Panc1 (cell line): ENCODE results near the gene DIS3L2. TPM values are rescaled to one million over a fixed set of nuclear protein-coding genes. Genes with fewer than 3 reads are reported as not detected.

Experiments
- ATAC-seq: fragments of 200-7000 bp; cut with Tn5 transposase; 2 replicates; pipeline ENCODE4 v1.9.1; 2020; ENCODE audit warnings: mild to moderate bottlenecking, moderate library complexity
- BruUV-seq: library from RNA; stranded (reverse); fragments of 400-500 nt; replicated peaks from 2 replicates; lab custom pipeline; 2021; lab: Mats Ljungman, UMichigan
- CTCF ChIA-PET: fragments of 300-600 bp; sonication (Branson Sonifier 250); formaldehyde crosslinking; loops from one replicate; lab custom pipeline; 2022; ENCODE audit warnings: antibody characterized with exemption; lab: Charles Lee
- POLR2A ChIA-PET: fragments of 300-600 bp; sonication (Branson Sonifier 250); formaldehyde crosslinking; loops from one replicate; lab custom pipeline; 2022; ENCODE audit warnings: antibody characterized with exemption; lab: Charles Lee
- DNase-seq: peaks from one replicate; pipeline ENCODE4 v3.0.0-alpha.2; 2010; ENCODE audit warnings: low read depth, low spot score
- H3K27ac ChIP-seq: 2 replicates; pipeline ENCODE4 v1.5.1; 2011; ENCODE audit warnings: mild to moderate bottlenecking, low read length, inconsistent platforms
- H3K27me3 ChIP-seq: fragments of 200-500 bp; sonication (Bioruptor generic); 2 replicates; pipeline ENCODE4 v1.6.0; 2014; ENCODE audit warnings: low read length, inconsistent platforms; ENCODE audit not compliant: control insufficient read depth, insufficient read depth
- H3K36me3 ChIP-seq: fragments of 200-500 bp; sonication (Bioruptor generic); 2 replicates; pipeline ENCODE4 v1.5.1; 2014; ENCODE audit warnings: inconsistent platforms, mild to moderate bottlenecking, low read length, moderate library complexity; ENCODE audit not compliant: control insufficient read depth, insufficient read depth
- H3K4me1 ChIP-seq: 2 replicates; pipeline ENCODE4 v1.5.1; 2011; ENCODE audit warnings: inconsistent platforms, mild to moderate bottlenecking, low read length, moderate library complexity; ENCODE audit not compliant: control insufficient read depth, insufficient read depth
- H3K4me3 ChIP-seq, 2 experiments: 2 replicates each; pipeline ENCODE4 v1.5.1; 2011 to 2012; ENCODE audit warnings: low read depth in 2 of 2, low read length in 2 of 2, mild to moderate bottlenecking in 2 of 2, inconsistent platforms in 1 of 2, moderate library complexity in 1 of 2
- H3K9me3 ChIP-seq: fragments of 200-500 bp; sonication (Bioruptor generic); 2 replicates; pipeline ENCODE4 v1.5.1; 2014; ENCODE audit warnings: low read depth, mild to moderate bottlenecking, inconsistent platforms, low read length, moderate library complexity; ENCODE audit not compliant: control insufficient read depth, insufficient read depth
- POLR2AphosphoS5 ChIP-seq: IDR thresholded peaks from 2 replicates; pipeline ENCODE4 v1.6.1; 2012; ENCODE audit warnings: mild to moderate bottlenecking, low read depth, low read length, moderate library complexity
- SIN3A ChIP-seq: IDR thresholded peaks from 2 replicates; pipeline ENCODE4 v1.6.1; 2012; ENCODE audit warnings: low read depth, mild to moderate bottlenecking, low read length, moderate library complexity, borderline replicate concordance; ENCODE audit not compliant: insufficient read depth
- TCF7L2 ChIP-seq: IDR thresholded peaks from 2 replicates; pipeline ENCODE4 v1.6.1; 2011; ENCODE audit warnings: mild to moderate bottlenecking, low read depth, low read length, inconsistent platforms
- in situ Hi-C: cut with HindIII; loops from 2 replicates; pipeline ENCODE4 v1.10.0; 2016; ENCODE audit warnings: low sequenced_read_pairs, low pct_unique_long_range_greater_than_20kb
- intact Hi-C: fragments of 100-400 bp; cut with micrococcal nuclease; formaldehyde crosslinking; loops from one replicate; pipeline ENCODE4 v1.10.0; 2022; ENCODE audit not compliant: unreplicated experiment
- total RNA-seq: library from RNA; stranded (reverse); gene quantifications from one replicate; pipeline ENCODE4 v1.2.1, GENCODE V29; 2021; ENCODE audit not compliant: unreplicated experiment
- TF ChIP-seq, protein P1 (sequence below), 2 experiments: IDR thresholded peaks; 2 replicates each; pipeline ENCODE4 v1.6.1; 2011 to 2012; ENCODE audit warnings: low read depth in 2 of 2, control low read depth in 1 of 2, low read length in 1 of 2, mild to moderate bottlenecking in 1 of 2, moderate library complexity in 1 of 2; ENCODE audit not compliant: insufficient read depth in 1 of 2
- TF ChIP-seq, protein P2 (sequence below): fragments of 450-650 bp; IDR thresholded peaks from 2 replicates; pipeline ENCODE4 v1.5.1; 2017; ENCODE audit warnings: mild to moderate bottlenecking

Gene DIS3L2
- total RNA-seq, 1 experiment from 2014 or later: 28.1 TPM

DNA sequence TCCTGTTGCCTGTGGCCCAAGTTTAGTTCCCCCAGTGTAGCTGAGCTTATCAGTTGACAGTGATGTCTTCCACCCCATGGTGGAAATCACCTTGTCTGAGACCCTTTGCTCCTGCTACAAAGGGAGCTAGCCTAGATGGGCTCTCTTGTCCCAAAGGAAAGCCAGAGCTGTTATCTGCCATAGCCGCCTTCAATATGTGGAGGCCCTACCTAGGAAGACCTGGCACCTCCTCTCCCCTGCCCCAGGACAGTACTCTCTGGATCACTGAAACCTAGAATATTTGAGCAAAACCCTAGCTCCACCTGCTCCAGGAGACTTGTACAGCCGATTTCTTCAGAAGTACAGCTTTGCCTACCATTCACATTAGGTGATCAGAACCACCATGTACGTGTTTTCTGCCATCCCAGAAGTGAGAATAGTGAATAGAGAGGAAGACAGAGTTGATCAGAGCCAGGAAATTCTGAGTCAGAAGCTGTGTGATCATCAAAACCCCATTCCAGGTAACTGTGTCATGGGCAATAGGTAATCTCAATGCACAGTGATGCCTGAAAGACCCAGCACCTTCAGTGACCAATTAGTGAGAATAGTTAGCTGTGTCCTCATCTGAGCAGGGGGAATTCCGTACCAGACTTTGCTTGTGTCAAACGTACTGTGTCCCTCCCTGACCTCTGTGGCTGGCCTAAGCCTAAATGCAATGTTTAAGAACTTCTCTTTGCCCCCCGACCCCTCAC is 278.6 kb downstream of the DIS3L2 start:
- Histone ChIP-seq H3K27ac (no peak overlapping the region), H3K36me3 (no peaks in the 10 kb centered on the region; the same call in 1 of the 2 replicates), H3K27me3 (no peaks in the 10 kb centered on the region), H3K4me1 (no peaks in the 10 kb centered on the region), H3K4me3 (no peak overlapping the region), H3K9me3 (no peaks in the 10 kb centered on the region)
- CTCF ChIA-PET: no interaction called here
- intact Hi-C loops (no loop called here), in situ Hi-C loops (no loop called here)
- TF ChIP-seq SIN3A: no peak
- TF ChIP-seq, protein P1, sequence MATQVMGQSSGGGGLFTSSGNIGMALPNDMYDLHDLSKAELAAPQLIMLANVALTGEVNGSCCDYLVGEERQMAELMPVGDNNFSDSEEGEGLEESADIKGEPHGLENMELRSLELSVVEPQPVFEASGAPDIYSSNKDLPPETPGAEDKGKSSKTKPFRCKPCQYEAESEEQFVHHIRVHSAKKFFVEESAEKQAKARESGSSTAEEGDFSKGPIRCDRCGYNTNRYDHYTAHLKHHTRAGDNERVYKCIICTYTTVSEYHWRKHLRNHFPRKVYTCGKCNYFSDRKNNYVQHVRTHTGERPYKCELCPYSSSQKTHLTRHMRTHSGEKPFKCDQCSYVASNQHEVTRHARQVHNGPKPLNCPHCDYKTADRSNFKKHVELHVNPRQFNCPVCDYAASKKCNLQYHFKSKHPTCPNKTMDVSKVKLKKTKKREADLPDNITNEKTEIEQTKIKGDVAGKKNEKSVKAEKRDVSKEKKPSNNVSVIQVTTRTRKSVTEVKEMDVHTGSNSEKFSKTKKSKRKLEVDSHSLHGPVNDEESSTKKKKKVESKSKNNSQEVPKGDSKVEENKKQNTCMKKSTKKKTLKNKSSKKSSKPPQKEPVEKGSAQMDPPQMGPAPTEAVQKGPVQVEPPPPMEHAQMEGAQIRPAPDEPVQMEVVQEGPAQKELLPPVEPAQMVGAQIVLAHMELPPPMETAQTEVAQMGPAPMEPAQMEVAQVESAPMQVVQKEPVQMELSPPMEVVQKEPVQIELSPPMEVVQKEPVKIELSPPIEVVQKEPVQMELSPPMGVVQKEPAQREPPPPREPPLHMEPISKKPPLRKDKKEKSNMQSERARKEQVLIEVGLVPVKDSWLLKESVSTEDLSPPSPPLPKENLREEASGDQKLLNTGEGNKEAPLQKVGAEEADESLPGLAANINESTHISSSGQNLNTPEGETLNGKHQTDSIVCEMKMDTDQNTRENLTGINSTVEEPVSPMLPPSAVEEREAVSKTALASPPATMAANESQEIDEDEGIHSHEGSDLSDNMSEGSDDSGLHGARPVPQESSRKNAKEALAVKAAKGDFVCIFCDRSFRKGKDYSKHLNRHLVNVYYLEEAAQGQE (IDR thresholded peaks at IDR 0.05; ENCODE audit: insufficient read depth in 1 of 2, low read depth in 2 of 2, low read length in 1 of 2): no peak
- no peak for TF ChIP-seq TCF7L2
- no peak for TF ChIP-seq POLR2AphosphoS5
- TF ChIP-seq, protein P2, sequence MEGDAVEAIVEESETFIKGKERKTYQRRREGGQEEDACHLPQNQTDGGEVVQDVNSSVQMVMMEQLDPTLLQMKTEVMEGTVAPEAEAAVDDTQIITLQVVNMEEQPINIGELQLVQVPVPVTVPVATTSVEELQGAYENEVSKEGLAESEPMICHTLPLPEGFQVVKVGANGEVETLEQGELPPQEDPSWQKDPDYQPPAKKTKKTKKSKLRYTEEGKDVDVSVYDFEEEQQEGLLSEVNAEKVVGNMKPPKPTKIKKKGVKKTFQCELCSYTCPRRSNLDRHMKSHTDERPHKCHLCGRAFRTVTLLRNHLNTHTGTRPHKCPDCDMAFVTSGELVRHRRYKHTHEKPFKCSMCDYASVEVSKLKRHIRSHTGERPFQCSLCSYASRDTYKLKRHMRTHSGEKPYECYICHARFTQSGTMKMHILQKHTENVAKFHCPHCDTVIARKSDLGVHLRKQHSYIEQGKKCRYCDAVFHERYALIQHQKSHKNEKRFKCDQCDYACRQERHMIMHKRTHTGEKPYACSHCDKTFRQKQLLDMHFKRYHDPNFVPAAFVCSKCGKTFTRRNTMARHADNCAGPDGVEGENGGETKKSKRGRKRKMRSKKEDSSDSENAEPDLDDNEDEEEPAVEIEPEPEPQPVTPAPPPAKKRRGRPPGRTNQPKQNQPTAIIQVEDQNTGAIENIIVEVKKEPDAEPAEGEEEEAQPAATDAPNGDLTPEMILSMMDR: no peak
- no TSS peak for BruUV-seq
- POLR2A ChIA-PET: interaction anchor here (0.6 kb wide), 1 partner anchor 61 kb away, joined by 8 read pairs; no protein-coding TSS in a partner anchor
- ATAC-seq: no peak
- DNase-seq: no peak

DNA sequence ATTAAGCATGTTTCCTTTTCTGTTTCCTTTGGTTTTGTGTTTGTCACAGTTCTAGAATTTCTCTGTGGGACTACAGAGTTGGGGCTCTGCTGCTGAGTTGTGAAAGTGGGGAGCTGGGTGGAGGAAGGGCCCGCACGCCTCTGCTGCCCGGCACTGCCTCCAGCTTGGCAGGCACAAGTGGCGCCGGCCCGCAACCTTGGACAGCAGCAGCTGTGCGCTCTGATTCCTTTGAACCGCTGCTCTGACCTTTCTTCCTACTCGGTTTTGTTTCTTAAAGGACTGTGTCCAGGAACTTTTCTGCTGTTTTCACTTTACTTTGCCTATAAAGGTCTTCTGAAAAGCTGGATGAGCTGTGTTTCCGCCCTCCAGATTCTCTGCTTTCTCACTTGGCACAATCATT is 279.4 kb downstream of the DIS3L2 start:
- ATAC-seq (no peak), DNase-seq (no peak)
- no peaks in the 10 kb centered on the region for H3K9me3 ChIP-seq
- no peak overlapping the region for H3K27ac ChIP-seq
- BruUV-seq: no TSS peak
- intact Hi-C loops (no loop called here), in situ Hi-C loops (no loop called here)
- ChIA-PET CTCF (no interaction called here), POLR2A (interaction anchor here (0.6 kb wide), 1 partner anchor 375 kb away, joined by 3 read pairs; no protein-coding TSS in a partner anchor)
- no peaks in the 10 kb centered on the region for H3K4me1 ChIP-seq
- H3K4me3 ChIP-seq: no peak overlapping the region
- H3K27me3 ChIP-seq: no peaks in the 10 kb centered on the region
- TF ChIP-seq POLR2AphosphoS5 (no peak), TCF7L2 (no peak), SIN3A (no peak)
- TF ChIP-seq, protein P1 (IDR thresholded peaks at IDR 0.05; ENCODE audit: insufficient read depth in 1 of 2, low read depth in 2 of 2, low read length in 1 of 2): no peak
- TF ChIP-seq, protein P2: no peak
- no peaks in the 10 kb centered on the region; the same call in 1 of the 2 replicates for H3K36me3 ChIP-seq
